Adrenal gland (tissue), 5 donors: Measurements from ENCODE around the gene TMOD4.

Experiments used
- CTCF ChIP-seq, 6 experiments: fragments of 450-650 bp in 4 of 6; fragments of 200-600 bp in 2 of 6; sonication (generic) in 1 of 6; IDR thresholded peaks; 1 replicate in 5 of 6; 2 replicates in 1 of 6; pipeline versions ENCODE4 v1.5.1 to v1.8.0; 2016 to 2021; ENCODE audit warnings: antibody characterized with exemption in 6 of 6, mild to moderate bottlenecking in 2 of 6, moderate library complexity in 1 of 6
- POLR2A ChIP-seq, 2 donors: fragments of 450-650 bp; IDR thresholded peaks; one replicate each; pipeline ENCODE4 v1.6.1; 2017; ENCODE audit warnings: antibody characterized with exemption in 2 of 2, mild to moderate bottlenecking in 2 of 2, moderate library complexity in 1 of 2
- donor health status: DM: no; HTN: no; CAD: no.

GRCh38 chr1:151184211-151184610 lies 8.4 kb upstream of the TMOD4 start:
- TF ChIP-seq POLR2A (IDR thresholded peaks at IDR 0.05) (no peak), CTCF (IDR thresholded peaks at IDR 0.05) (no peak)
